Astrocyte of the spinal cord (primary cell): ENCODE data around the gene SPDYE2.
"Not testable (repeated sequence)": the region's sequence is repeated elsewhere in the genome, so short reads cannot be mapped to it uniquely, and the experiment has no call there.

Experiments
- DNase-seq: peaks from one replicate; pipeline ENCODE4 v3.0.0; 2011; ENCODE audit warnings: low read depth, low spot score
- H3K4me3 ChIP-seq: 2 replicates; pipeline ENCODE4 v1.5.1; 2011; ENCODE audit warnings: low read depth, mild to moderate bottlenecking, low read length, moderate library complexity
- in situ Hi-C: cut with HindIII; loops from 2 replicates; pipeline ENCODE4 v1.10.0; 2017; ENCODE audit warnings: low sequenced_read_pairs

Gene SPDYE2

DNA sequence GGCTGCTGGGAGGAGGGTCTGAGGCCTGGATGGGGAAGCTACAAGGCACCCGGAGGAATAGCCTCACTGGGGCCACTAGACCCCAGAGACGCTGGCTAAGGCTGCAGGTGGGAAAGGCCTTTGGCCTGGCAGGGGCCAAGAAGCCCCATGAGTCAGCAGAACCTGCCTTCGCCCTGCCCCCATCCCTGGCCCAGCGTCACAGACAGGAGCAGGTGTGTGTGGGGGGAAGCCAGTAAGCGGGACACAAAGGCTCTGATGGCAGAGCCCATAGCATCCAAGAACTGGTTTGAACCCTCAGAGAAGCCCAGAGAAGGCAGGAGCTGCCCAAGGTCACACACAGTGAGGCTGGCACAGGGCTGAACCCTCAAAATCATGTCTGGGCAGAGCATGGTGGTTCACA, 55.8 kb downstream of the SPDYE2 start:
- DNase-seq, in situ Hi-C loops, H3K4me3 ChIP-seq: not testable (repeated sequence)

GRCh38 chr7:102609734-102610133, 58.7 kb downstream of the SPDYE2 start:
- H3K4me3 ChIP-seq, DNase-seq, in situ Hi-C loops: not testable (repeated sequence)

DNA sequence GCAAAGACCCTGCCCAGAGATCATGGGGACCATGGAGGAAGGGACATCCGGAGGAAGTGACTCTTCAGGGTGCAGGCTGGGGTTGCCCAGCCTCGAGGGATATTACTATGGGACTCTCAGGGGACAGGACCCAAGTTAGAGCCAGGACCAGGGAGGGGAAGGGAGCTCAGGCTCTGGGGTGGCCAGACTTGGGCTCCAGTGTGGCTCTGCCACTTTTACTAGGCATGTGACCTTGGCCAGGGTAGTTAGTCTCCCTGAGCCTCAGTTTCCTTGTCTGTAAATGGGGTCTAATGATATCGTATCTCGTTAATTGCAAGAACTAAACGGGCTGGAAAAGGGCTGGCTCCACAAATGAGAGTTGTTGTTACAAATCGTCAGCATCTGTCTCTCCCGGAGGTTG, 59.4 kb downstream of the SPDYE2 start:
- in situ Hi-C loops, DNase-seq, H3K4me3 ChIP-seq: not testable (repeated sequence)

GRCh38 chr7:102611013-102611674, 60.1 kb downstream of the SPDYE2 start:
- in situ Hi-C loops, H3K4me3 ChIP-seq, DNase-seq: not testable (repeated sequence)

DNA sequence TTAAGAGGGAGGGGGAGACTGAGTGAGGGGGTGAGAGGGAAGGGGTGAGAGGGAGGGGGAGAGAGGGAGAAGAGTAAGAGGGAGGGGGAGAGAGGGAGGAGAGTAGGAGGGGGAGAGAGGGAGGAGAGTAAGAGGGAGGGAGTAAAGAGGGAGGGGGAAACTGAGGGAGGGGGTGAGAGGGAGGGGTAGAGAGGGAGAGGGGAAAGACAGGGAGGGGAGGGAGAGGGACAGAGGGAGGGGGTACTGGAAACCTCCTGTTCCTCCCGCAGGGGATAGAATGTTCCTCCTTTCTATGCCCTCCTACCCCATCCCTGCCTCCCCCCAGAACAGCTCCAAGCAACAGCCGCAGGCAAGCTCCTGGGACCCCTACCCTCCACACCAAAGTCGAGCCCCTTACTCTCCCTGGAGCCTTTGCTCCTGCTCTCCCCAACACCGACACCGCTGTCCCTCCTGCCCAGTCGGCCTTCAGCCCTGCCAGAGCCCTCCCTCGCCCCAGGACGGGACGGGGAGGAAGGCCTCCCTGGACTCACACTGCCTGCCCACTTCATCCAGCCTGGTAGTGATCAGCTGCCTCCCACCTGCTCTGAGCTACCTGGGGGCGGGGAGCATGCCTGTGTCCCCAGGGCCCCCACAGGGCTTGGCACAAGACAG, 60.8 kb downstream of the SPDYE2 start:
- in situ Hi-C loops, H3K4me3 ChIP-seq: not testable (repeated sequence)
- DNase-seq, result peak; percentile 0
